ENCODE data around the gene CDC27. TPM values are rescaled to one million over a fixed set of nuclear protein-coding genes. Genes with fewer than 3 reads are reported as not detected.

Gene CDC27
- total RNA-seq, 4 donors from 2014 or later = 26.5 to 65.9 (median 49.4) TPM

GRCh38 chr17:47229535-47230443 is 40.7 kb upstream of the CDC27 start:
- peak overlapping the region; percentile 8 to 39 (median 26) for H3K4me3 ChIP-seq
- TF ChIP-seq CTCF (IDR thresholded peaks at IDR 0.05 in 4 of 5, conservative IDR thresholded peaks at IDR 0.05 in 1 of 5) (peak; percentile 92 to 98 (median 97)), POLR2A (IDR thresholded peaks at IDR 0.05) (no peak)
- DNase-seq (peak; percentile 71 to 77), ATAC-seq (peak; percentile 89)
- in situ Hi-C loops (cut with MboI; ENCODE audit: low sequenced_read_pairs in 4 of 4) = loop anchor here (5.0 to 10.0 kb wide), 3 partner anchors 83 to 385 kb away; no protein-coding TSS in a partner anchor
- intact Hi-C loops (cut with DNase I; ENCODE audit: low total_unique reads) = loop anchor here (1.0 kb wide), 1 partner anchor 86 kb away; no protein-coding TSS in a partner anchor
- no peaks in the 10 kb centered on the region for H3K9me3 ChIP-seq
- peaks cover 11 to 13% of the 10 kb centered on the region in 2 donors for H3K4me1 ChIP-seq
- H3K36me3 ChIP-seq = no peaks in the 10 kb centered on the region
- H3K27ac ChIP-seq = peak overlapping the region in 2 of 4 donors; percentile 39 to 42
- H3K27me3 ChIP-seq = no peaks in the 10 kb centered on the region

GRCh38 chr17:47227862-47228261 is 38.8 kb upstream of the CDC27 start:
- TF ChIP-seq POLR2A (IDR thresholded peaks at IDR 0.05) = no peak
- no peak for TF ChIP-seq CTCF (IDR thresholded peaks at IDR 0.05 in 4 of 5, conservative IDR thresholded peaks at IDR 0.05 in 1 of 5)
- no peak for DNase-seq
- intact Hi-C loops (cut with DNase I; ENCODE audit: low total_unique reads) (no loop called here), in situ Hi-C loops (cut with MboI; ENCODE audit: low sequenced_read_pairs in 4 of 4) (loop anchor here in 1 of 4 donors (5.0 kb wide), 1 partner anchor 84 kb away; no protein-coding TSS in a partner anchor)
- no peaks in the 10 kb centered on the region for H3K9me3 ChIP-seq
- ATAC-seq = no peak
- H3K27me3 ChIP-seq = no peaks in the 10 kb centered on the region
- H3K4me1 ChIP-seq = peaks cover 13 to 15% of the 10 kb centered on the region in 2 donors
- H3K27ac ChIP-seq = peak overlapping the region in 2 of 4 donors; percentile 24 to 76
- no peak overlapping the region for H3K4me3 ChIP-seq
- no peaks in the 10 kb centered on the region for H3K36me3 ChIP-seq

GRCh38 chr17:47225911-47226688 is 37.0 kb upstream of the CDC27 start:
- Histone ChIP-seq H3K4me1 (peaks cover 13 to 15% of the 10 kb centered on the region in 2 donors), H3K36me3 (no peaks in the 10 kb centered on the region), H3K9me3 (no peaks in the 10 kb centered on the region), H3K4me3 (no peak overlapping the region), H3K27me3 (no peaks in the 10 kb centered on the region), H3K27ac (peak overlapping the region; percentile 52 to 85 (median 79))
- TF ChIP-seq CTCF (IDR thresholded peaks at IDR 0.05 in 4 of 5, conservative IDR thresholded peaks at IDR 0.05 in 1 of 5) = no peak
- no peak for TF ChIP-seq POLR2A (IDR thresholded peaks at IDR 0.05)
- no peak for ATAC-seq
- in situ Hi-C loops (cut with MboI; ENCODE audit: low sequenced_read_pairs in 4 of 4) (loop anchor here in 1 of 4 donors (5.0 kb wide), 1 partner anchor 86 kb away; no protein-coding TSS in a partner anchor), intact Hi-C loops (cut with DNase I; ENCODE audit: low total_unique reads) (no loop called here)
- no peak for DNase-seq

- no peaks in the 10 kb centered on the region for H3K27me3 ChIP-seq
- peaks cover 13 to 15% of the 10 kb centered on the region in 2 donors for H3K4me1 ChIP-seq
- no peak overlapping the region for H3K4me3 ChIP-seq
- peak overlapping the region; percentile 52 to 85 (median 79) for H3K27ac ChIP-seq
- DNase-seq (peak; percentile 56 to 67), ATAC-seq (peak; percentile 77 to 83)
- intact Hi-C loops (cut with DNase I; ENCODE audit: low total_unique reads) (no loop called here), in situ Hi-C loops (cut with MboI; ENCODE audit: low sequenced_read_pairs in 4 of 4) (loop anchor here in 1 of 4 donors (5.0 kb wide), 1 partner anchor 87 kb away; no protein-coding TSS in a partner anchor)
- no peaks in the 10 kb centered on the region for H3K9me3 ChIP-seq
- no peaks in the 10 kb centered on the region for H3K36me3 ChIP-seq
- TF ChIP-seq CTCF (IDR thresholded peaks at IDR 0.05 in 4 of 5, conservative IDR thresholded peaks at IDR 0.05 in 1 of 5) = no peak
- TF ChIP-seq POLR2A (IDR thresholded peaks at IDR 0.05) = no peak
These were observed 36.4 kb upstream of the CDC27 start for GRCh38 chr17:47225436-47225858.
